Naive thymus-derived CD8-positive, alpha-beta T cell (primary cell): ENCODE measurements around the gene GNL2. TPM values are rescaled to one million over a fixed set of nuclear protein-coding genes. Genes with fewer than 3 reads are reported as not detected.
"Not testable (repeated sequence)": the region's sequence is repeated elsewhere in the genome, so short reads cannot be mapped to it uniquely, and the experiment has no call there.

ENCODE experiments used
- ATAC-seq, 2 donors: fragments of 150-1000 bp; cut with Tn5 transposase in 1 of 2; sonication (Bioruptor Pico), chemical (Tn5 transposase) in 1 of 2; 1 replicate in 1 of 2; 2 replicates in 1 of 2; pipeline ENCODE4 v1.10.0; 2021; ENCODE audit warnings: mild to moderate bottlenecking in 2 of 2, moderate library complexity in 2 of 2
- POLR2A ChIA-PET: fragments of 350-600 bp; sonication (Branson Sonifier 250); formaldehyde crosslinking; loops from one replicate; lab custom pipeline; 2021; ENCODE audit warnings: antibody characterized with exemption; lab: Charles Lee
- DNase-seq, 10 donors: peaks; one replicate each; pipeline versions ENCODE4 v3.0.0 to v3.0.0-alpha.2; 2020 to 2022
- H3K27ac Mint-ChIP-seq, 10 donors: one replicate each; pipeline ENCODE4 v1.8.0; 2020 to 2022; ENCODE audit warnings: mild to moderate bottlenecking in 10 of 10, mixed read lengths in 10 of 10, moderate library complexity in 4 of 10, inconsistent platforms in 1 of 10
- H3K27me3 Mint-ChIP-seq, 5 donors: one replicate each; pipeline ENCODE4 v1.8.0; 2021 to 2022; ENCODE audit warnings: mixed read lengths in 5 of 5
- H3K36me3 Mint-ChIP-seq, 3 donors: one replicate each; pipeline ENCODE4 v1.8.0; 2020 to 2022; ENCODE audit warnings: mixed read lengths in 3 of 3, mild to moderate bottlenecking in 2 of 3, inconsistent platforms in 1 of 3
- H3K4me1 Mint-ChIP-seq, 4 donors: one replicate each; pipeline ENCODE4 v1.8.0; 2021 to 2022; ENCODE audit warnings: mixed read lengths in 4 of 4
- H3K4me3 Mint-ChIP-seq, 10 donors: one replicate each; pipeline ENCODE4 v1.8.0; 2020 to 2022; ENCODE audit warnings: mild to moderate bottlenecking in 10 of 10, mixed read lengths in 10 of 10, moderate library complexity in 6 of 10, inconsistent platforms in 1 of 10
- H3K9me3 Mint-ChIP-seq, 9 donors: one replicate each; pipeline ENCODE4 v1.8.0; 2020 to 2022; ENCODE audit warnings: mixed read lengths in 9 of 9, mild to moderate bottlenecking in 3 of 9, inconsistent platforms in 1 of 9, moderate library complexity in 1 of 9
- polyA plus RNA-seq, 3 donors: library from polyadenylated mRNA; unstranded; fragments of 300-500 nt; fragmentation: Illumina TruSeq; gene quantifications; one replicate each; pipeline ENCODE4 v1.2.3, GENCODE V29; 2021
- total RNA-seq, 8 experiments: library from RNA in 2 of 8; stranded (reverse) in 2 of 8; gene quantifications; one replicate each; pipeline ENCODE4 v1.2.3 and lab custom pipeline; 2021 to 2026

GNL2 gene
- total and polyA plus RNA-seq, 5 experiments from 2014 or later, result 36.7 to 60.9 (median 45.5) TPM

DNA sequence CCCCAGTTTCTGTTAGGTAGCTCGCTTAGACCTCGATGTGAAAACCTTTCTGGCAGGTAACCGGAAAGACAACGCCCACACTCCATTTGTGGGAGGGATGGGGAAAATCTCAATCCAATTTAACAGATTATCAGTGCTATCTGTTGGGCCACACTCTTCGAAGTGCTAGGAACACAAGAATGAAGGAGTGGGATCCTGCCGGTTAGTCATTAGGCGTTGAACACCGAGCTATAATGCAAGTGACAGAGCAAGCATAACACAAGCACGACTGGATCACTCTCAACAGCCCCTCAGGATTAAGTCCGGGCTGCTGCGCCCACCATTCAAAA lies 42.2 kb downstream of the GNL2 start:
- H3K4me3 Mint-ChIP-seq, result peak overlapping the region; percentile 97 to 100 (median 99)
- POLR2A ChIA-PET, result interaction anchor here (0.5 to 2.7 kb wide), 11 partner anchors 10 to 255 kb away, joined by 3 to 27 read pairs (median 3); partner anchors contain the start of genes C1orf122, MEAF6 and YRDC
- H3K27ac Mint-ChIP-seq, result peak overlapping the region; percentile 95 to 100 (median 98)
- H3K4me1 Mint-ChIP-seq, result peaks cover 18 to 50% (median 48%) of the 10 kb centered on the region in 4 donors
- ATAC-seq (peak; percentile 23 to 26), DNase-seq (no peak)
- peaks cover 3 to 46% (median 9%) of the 10 kb centered on the region in 3 donors for H3K36me3 Mint-ChIP-seq
- H3K27me3 Mint-ChIP-seq, result peaks cover 0 to 10% (median 5%) of the 10 kb centered on the region in 5 donors
- no peaks in the 10 kb centered on the region for H3K9me3 Mint-ChIP-seq

GRCh38 chr1:37549341-37549740 lies 46.4 kb downstream of the GNL2 start:
- peak overlapping the region in 8 of 10 donors; percentile 1 to 82 (median 40) for H3K27ac Mint-ChIP-seq
- POLR2A ChIA-PET, result interaction anchor here (0.6 to 1.2 kb wide), 3 partner anchors 11 to 138 kb away, joined by 3 to 7 read pairs (median 3); no protein-coding TSS in a partner anchor
- peaks cover 23 to 57% (median 50%) of the 10 kb centered on the region in 4 donors for H3K4me1 Mint-ChIP-seq
- peaks cover 21 to 84% (median 21%) of the 10 kb centered on the region in 3 donors for H3K36me3 Mint-ChIP-seq
- peak overlapping the region in 1 of 10 donors; percentile 22 for H3K4me3 Mint-ChIP-seq
- ATAC-seq (no peak), DNase-seq (no peak)
- H3K27me3 Mint-ChIP-seq, result no peaks in the 10 kb centered on the region
- H3K9me3 Mint-ChIP-seq, result no peaks in the 10 kb centered on the region

GRCh38 chr1:37545019-37545418 lies 50.7 kb downstream of the GNL2 start:
- Mint-ChIP-seq H3K4me3 (no peak overlapping the region), H3K27ac (peak overlapping the region in 2 of 10 donors; percentile 6 to 59), H3K36me3 (peaks cover 22 to 89% (median 26%) of the 10 kb centered on the region in 3 donors), H3K27me3 (no peaks in the 10 kb centered on the region), H3K9me3 (no peaks in the 10 kb centered on the region), H3K4me1 (peaks cover 12 to 22% (median 15%) of the 10 kb centered on the region in 4 donors)
- ATAC-seq (no peak), DNase-seq (no peak)
- POLR2A ChIA-PET, result no interaction called here

DNA sequence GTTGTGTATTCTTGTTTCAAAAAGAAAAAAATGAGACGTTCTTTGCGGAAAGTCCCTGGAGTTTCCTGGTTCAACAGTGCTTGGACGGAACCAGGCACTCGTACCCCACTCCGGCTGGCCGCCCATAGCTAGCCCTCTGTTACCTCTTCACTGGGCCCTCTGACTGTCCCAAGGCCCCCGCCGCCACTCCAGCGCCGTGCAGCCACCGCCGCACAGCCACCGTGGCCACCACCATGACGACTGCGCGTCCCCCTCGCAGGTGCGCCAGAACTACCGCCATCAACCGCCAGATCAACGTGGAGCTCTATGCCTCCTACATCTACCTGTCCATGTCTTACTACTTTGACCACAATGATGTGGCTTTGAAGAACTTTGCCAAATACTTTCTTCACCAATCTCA lies 51.2 kb downstream of the GNL2 start:
- POLR2A ChIA-PET, result no interaction called here
- ATAC-seq, result no peak
- Mint-ChIP-seq H3K4me3 (no peak overlapping the region), H3K36me3 (peaks cover 18 to 89% (median 26%) of the 10 kb centered on the region in 3 donors), H3K9me3 (no peaks in the 10 kb centered on the region), H3K27ac (peak overlapping the region in 2 of 10 donors; percentile 5 to 6), H3K27me3 (no peaks in the 10 kb centered on the region), H3K4me1 (peaks cover 7 to 17% (median 13%) of the 10 kb centered on the region in 4 donors)
- no peak for DNase-seq

- DNase-seq (no peak), ATAC-seq (no peak)
- Mint-ChIP-seq H3K9me3 (no peaks in the 10 kb centered on the region), H3K4me1 (peaks cover 0 to 23% (median 10%) of the 10 kb centered on the region in 4 donors), H3K27me3 (no peaks in the 10 kb centered on the region), H3K4me3 (no peak overlapping the region), H3K27ac (peak overlapping the region in 3 of 10 donors; percentile 40 to 73 (median 55)), H3K36me3 (peaks cover 6 to 94% (median 23%) of the 10 kb centered on the region in 3 donors)
- POLR2A ChIA-PET, result no interaction called here
Observed at GRCh38 chr1:37540036-37540785, 55.5 kb downstream of the GNL2 start.

GRCh38 chr1:37539154-37539553 lies 56.6 kb downstream of the GNL2 start:
- not testable (repeated sequence) for ATAC-seq, H3K9me3 Mint-ChIP-seq, DNase-seq, H3K4me3 Mint-ChIP-seq, H3K27me3 Mint-ChIP-seq
- POLR2A ChIA-PET, result interaction anchor here (0.6 to 1.5 kb wide), 2 partner anchors 24 to 65 kb away, joined by 3 read pairs; partner anchors contain the start of genes MEAF6 and ZC3H12A
- peak overlapping the region in 2 of 10 donors; percentile 24 to 25 for H3K27ac Mint-ChIP-seq
- H3K4me1 Mint-ChIP-seq, result peaks cover 0 to 19% (median 10%) of the 10 kb centered on the region in 4 donors
- peaks cover 0 to 92% (median 16%) of the 10 kb centered on the region in 3 donors for H3K36me3 Mint-ChIP-seq

DNA sequence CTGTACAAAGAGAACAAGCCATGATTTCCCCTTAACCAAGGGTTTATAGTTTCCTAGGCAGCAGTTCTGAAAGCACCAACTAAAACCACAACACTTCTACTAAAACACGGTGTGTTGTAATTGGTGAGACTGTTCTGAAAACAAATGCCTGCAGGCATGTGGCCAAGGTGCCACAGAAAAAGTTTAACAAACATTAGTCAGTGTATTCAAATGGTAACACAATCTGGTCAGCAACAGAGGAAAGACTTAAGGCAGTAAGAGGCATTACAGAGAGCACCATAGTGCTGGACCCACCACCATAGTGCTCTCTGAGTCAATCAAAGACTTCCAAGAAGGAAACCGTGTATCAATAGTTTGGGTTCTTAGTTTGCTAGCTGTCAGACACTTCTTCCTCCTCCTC lies 58.4 kb downstream of the GNL2 start:
- Mint-ChIP-seq H3K36me3 (peaks cover 0 to 83% (median 15%) of the 10 kb centered on the region in 3 donors), H3K4me3 (no peak overlapping the region), H3K27me3 (no peaks in the 10 kb centered on the region), H3K9me3 (no peaks in the 10 kb centered on the region), H3K27ac (peak overlapping the region in 4 of 10 donors; percentile 1 to 70 (median 38)), H3K4me1 (peaks cover 0 to 25% (median 11%) of the 10 kb centered on the region in 4 donors)
- POLR2A ChIA-PET, result interaction anchor here (0.7 to 0.8 kb wide), 4 partner anchors 13 to 25 kb away, joined by 3 read pairs; partner anchors contain the start of gene MEAF6
- DNase-seq, result no peak
- ATAC-seq, result no peak

GRCh38 chr1:37533317-37534093 lies 62.2 kb downstream of the GNL2 start:
- POLR2A ChIA-PET, result interaction anchor here (1.0 kb wide), 1 partner anchor 9 kb away, joined by 3 read pairs; no protein-coding TSS in a partner anchor
- no peaks in the 10 kb centered on the region for H3K27me3 Mint-ChIP-seq
- peak overlapping the region in 8 of 10 donors; percentile 3 to 77 (median 48) for H3K27ac Mint-ChIP-seq
- peaks cover 0 to 25% (median 9%) of the 10 kb centered on the region in 4 donors for H3K4me1 Mint-ChIP-seq
- ATAC-seq (no peak), DNase-seq (no peak)
- H3K9me3 Mint-ChIP-seq, result no peaks in the 10 kb centered on the region
- H3K4me3 Mint-ChIP-seq, result no peak overlapping the region
- H3K36me3 Mint-ChIP-seq, result peaks cover 0 to 48% (median 10%) of the 10 kb centered on the region in 3 donors

GRCh38 chr1:37532418-37533156 lies 63.1 kb downstream of the GNL2 start:
- not testable (repeated sequence) for H3K4me3 Mint-ChIP-seq, DNase-seq, H3K27me3 Mint-ChIP-seq, ATAC-seq, H3K9me3 Mint-ChIP-seq
- Mint-ChIP-seq H3K4me1 (peaks cover 0 to 25% (median 8%) of the 10 kb centered on the region in 4 donors), H3K36me3 (peaks cover 0 to 39% (median 5%) of the 10 kb centered on the region in 3 donors), H3K27ac (peak overlapping the region in 3 of 10 donors; percentile 11 to 29 (median 25))
- POLR2A ChIA-PET, result interaction anchor here (0.6 to 1.1 kb wide), 2 partner anchors 57 to 1823 kb away, joined by 3 to 4 read pairs; no protein-coding TSS in a partner anchor

DNA sequence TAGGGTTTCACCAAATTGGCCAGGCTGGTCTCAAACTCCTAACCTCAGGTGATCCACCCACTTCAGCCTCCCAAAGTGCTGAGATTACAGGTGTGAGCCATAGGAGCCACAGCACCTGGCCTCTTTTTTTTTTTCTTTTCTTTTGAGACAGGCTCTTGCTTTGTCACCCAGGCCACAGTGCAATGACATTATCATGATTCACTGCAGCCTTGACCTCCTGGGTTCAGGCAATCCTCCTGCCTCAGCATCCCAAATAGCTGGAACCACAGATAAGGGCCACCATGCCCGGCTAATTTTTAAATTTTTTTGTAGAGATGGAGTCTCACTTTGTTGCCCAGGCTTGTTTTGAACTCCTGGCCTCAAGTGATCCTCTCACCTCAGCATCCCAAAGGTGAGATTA lies 65.8 kb downstream of the GNL2 start:
- Mint-ChIP-seq H3K4me1 (peaks cover 0 to 10% (median 5%) of the 10 kb centered on the region in 4 donors), H3K36me3 (peaks cover 0 to 14% (median 2%) of the 10 kb centered on the region in 3 donors)
- H3K27ac Mint-ChIP-seq, DNase-seq, H3K4me3 Mint-ChIP-seq, H3K9me3 Mint-ChIP-seq, ATAC-seq, H3K27me3 Mint-ChIP-seq, POLR2A ChIA-PET: not testable (repeated sequence)

- ATAC-seq (peak; percentile 27 to 70), DNase-seq (peak in 7 of 10 donors; percentile 9 to 39 (median 34))
- Mint-ChIP-seq H3K4me1 (peaks cover 25 to 42% (median 28%) of the 10 kb centered on the region in 4 donors), H3K27me3 (no peaks in the 10 kb centered on the region), H3K9me3 (peaks cover 0 to 23% (median 4%) of the 10 kb centered on the region in 9 donors), H3K4me3 (peak overlapping the region; percentile 85 to 99 (median 96)), H3K27ac (peak overlapping the region; percentile 85 to 97 (median 94)), H3K36me3 (peaks cover 4 to 10% (median 8%) of the 10 kb centered on the region in 3 donors)
- POLR2A ChIA-PET, result interaction anchor here (1.9 to 3.1 kb wide), 4 partner anchors 34 to 171 kb away, joined by 6 to 19 read pairs (median 9); partner anchors contain the start of gene SNIP1
Observed at GRCh38 chr1:37519613-37520012, 76.1 kb downstream of the GNL2 start.
